GM19023 (cell line): ENCODE results near the gene SMAGP.
"Not testable (repeated sequence)": the region's sequence is repeated elsewhere in the genome, so short reads cannot be mapped to it uniquely, and the experiment has no call there.

Experiments
- ATAC-seq: cut with Tn5 transposase; IDR thresholded peaks from one replicate; pipeline ENCODE4 v1.9.1; 2021; ENCODE audit warnings: mild to moderate bottlenecking, moderate library complexity; ENCODE audit not compliant: unreplicated experiment

The SMAGP gene

GRCh38 chr12:51265024-51265423, 5.2 kb downstream of the SMAGP start:
- ATAC-seq: no peak

GRCh38 chr12:51264297-51264696, 5.9 kb downstream of the SMAGP start:
- no peak for ATAC-seq

GRCh38 chr12:51263341-51263740, 6.9 kb downstream of the SMAGP start:
- no peak for ATAC-seq

GRCh38 chr12:51262758-51263177, 7.4 kb downstream of the SMAGP start:
- no peak for ATAC-seq

GRCh38 chr12:51259600-51259999, 10.6 kb downstream of the SMAGP start:
- not testable (repeated sequence) for ATAC-seq

GRCh38 chr12:51254536-51254935, 15.7 kb downstream of the SMAGP start:
- ATAC-seq: no peak

- no peak for ATAC-seq
These were observed 16.9 kb downstream of the SMAGP start for GRCh38 chr12:51253276-51253675.

- ATAC-seq: no peak
These were observed 22.6 kb downstream of the SMAGP start for GRCh38 chr12:51247523-51248206.

- ATAC-seq: no peak
These were observed 23.9 kb downstream of the SMAGP start for GRCh38 chr12:51246254-51246853.

- ATAC-seq: no peak
These were observed 24.6 kb downstream of the SMAGP start for GRCh38 chr12:51245476-51246253.

- no peak for ATAC-seq
These were observed 25.9 kb downstream of the SMAGP start for GRCh38 chr12:51244269-51244668.

GRCh38 chr12:51242876-51243275, 27.3 kb downstream of the SMAGP start:
- ATAC-seq: no peak

- ATAC-seq: no peak
These were observed 28.1 kb downstream of the SMAGP start for GRCh38 chr12:51242120-51242519.

GRCh38 chr12:51240971-51241370, 29.2 kb downstream of the SMAGP start:
- ATAC-seq: no peak

GRCh38 chr12:51238510-51239334, 31.5 kb downstream of the SMAGP start, which contains the start of gene DAZAP2:
TSS of gene DAZAP2 (plus strand) at chr12:51238826. CDS start at chr12:51238908, 82 bp downstream.
- ATAC-seq: peak; percentile 95

GRCh38 chr12:51238037-51238509, 32.1 kb downstream of the SMAGP start:
- ATAC-seq: no peak

- ATAC-seq: no peak
These were observed 35.7 kb downstream of the SMAGP start for GRCh38 chr12:51234530-51234929.

GRCh38 chr12:51232642-51233041, 37.6 kb downstream of the SMAGP start:
- ATAC-seq: no peak

GRCh38 chr12:51229116-51229809, 41.0 kb downstream of the SMAGP start:
- no peak for ATAC-seq

- no peak for ATAC-seq
These were observed 42.3 kb downstream of the SMAGP start for GRCh38 chr12:51227962-51228361.
